GM19397 (cell line): ENCODE results near the gene TBC1D16.

Experiments used
- ATAC-seq: cut with Tn5 transposase; IDR thresholded peaks from one replicate; pipeline ENCODE4 v1.9.1; 2021; ENCODE audit warnings: mild to moderate bottlenecking, moderate library complexity; ENCODE audit not compliant: unreplicated experiment

Gene TBC1D16

DNA sequence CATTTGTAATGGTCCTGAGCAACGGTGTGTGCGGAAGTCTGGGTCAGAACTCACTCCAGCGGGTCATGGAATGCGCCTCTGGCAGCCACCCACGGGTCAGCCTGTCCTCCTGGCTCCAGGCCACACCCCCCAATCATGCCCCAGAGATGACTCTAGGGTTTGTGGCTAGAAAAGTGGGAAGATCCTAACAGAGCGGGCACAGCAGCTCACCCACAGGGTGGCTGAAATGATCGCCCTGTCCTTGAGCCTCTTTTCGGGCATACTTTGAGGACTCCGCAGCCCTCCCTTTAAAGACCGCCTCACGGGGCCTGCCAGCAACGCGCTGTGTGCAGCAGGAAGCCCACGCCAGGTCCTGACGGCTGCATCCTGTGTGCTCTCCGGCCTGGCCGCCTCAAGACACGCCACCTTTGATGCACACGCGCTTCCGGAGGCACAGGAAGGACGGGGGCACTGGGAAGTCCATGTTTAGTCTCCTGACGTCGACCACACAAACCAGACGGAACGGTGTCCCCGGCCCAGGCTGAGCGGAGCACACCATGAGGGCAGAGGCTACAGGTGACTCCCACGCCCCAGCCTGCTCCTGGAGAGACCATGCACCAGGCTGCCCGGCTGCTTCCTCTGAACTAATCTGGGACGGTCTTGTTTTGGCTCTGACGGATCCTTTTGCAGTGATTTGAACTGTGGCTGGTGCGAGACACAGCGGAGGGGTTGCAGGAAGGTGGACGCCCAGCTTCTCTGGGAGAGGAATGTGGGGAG lies 92.9 kb downstream of the TBC1D16 start:
- no peak for ATAC-seq

DNA sequence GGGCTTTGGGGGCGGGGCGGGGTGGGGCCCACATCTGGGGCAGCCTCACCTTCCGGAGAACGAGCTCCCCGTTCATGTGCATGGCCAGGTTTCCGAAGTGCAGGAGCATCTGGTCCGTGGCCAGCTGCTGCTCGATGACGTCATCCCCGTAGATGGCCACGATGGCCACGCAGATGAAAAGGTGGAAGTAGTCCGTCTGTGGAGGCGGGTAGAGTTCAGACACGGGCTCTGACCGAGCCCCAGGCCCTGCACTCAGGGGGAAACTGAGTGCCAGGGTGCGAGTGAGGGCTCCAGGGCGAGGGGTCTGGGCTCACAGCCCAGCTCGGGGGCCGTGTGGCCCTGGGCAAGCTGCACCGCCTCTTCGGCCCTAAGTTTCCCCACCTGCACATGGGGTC lies 93.7 kb downstream of the TBC1D16 start:
- no peak for ATAC-seq

DNA sequence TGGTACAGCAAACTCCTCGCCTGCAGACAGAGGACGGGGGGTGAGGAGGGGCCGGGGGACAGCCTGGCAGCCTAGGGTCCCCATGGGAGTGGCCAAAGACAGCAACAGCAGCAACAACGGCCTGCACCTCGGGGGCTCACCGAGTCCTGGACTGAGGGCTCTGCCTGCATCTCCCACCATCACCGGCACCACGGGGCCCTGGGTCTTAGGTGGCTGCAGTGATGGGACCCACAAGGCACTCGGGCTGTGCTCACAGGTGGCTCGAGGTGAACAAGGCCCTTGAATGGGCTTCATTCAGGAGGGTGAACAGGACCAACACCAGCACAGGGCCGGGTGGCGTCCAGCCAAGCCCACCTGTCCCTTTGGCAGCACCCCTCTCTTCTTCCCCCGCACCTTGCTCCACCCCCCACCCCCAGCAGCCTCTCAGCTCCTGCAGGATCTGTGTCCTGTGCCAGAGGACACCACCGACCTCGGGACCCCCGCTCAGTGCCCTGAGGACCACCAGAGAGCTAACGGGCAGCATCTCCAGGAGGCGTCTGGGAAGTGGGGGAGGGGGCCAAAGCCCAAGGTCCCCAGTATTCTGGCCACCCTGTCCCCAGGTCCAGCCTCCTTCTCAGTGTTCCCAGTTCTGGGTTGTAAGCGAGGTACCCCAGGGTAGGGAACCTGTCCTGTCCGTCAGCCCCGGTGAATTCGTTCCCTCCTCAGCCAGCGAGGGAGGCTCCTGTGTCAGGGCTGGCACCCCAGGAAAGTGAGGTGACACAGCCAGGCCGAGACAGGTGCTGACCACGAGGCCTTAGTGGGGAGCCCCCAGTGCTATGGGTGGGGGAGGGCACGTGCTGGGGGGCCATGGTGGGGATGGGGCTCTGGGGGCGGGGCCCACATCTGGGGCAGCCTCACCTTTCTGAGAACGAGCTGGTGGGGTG lies 94.3 kb downstream of the TBC1D16 start:
- ATAC-seq = no peak

- no peak for ATAC-seq
Observed at GRCh38 chr17:79940459-79941087, 95.1 kb downstream of the TBC1D16 start.

DNA sequence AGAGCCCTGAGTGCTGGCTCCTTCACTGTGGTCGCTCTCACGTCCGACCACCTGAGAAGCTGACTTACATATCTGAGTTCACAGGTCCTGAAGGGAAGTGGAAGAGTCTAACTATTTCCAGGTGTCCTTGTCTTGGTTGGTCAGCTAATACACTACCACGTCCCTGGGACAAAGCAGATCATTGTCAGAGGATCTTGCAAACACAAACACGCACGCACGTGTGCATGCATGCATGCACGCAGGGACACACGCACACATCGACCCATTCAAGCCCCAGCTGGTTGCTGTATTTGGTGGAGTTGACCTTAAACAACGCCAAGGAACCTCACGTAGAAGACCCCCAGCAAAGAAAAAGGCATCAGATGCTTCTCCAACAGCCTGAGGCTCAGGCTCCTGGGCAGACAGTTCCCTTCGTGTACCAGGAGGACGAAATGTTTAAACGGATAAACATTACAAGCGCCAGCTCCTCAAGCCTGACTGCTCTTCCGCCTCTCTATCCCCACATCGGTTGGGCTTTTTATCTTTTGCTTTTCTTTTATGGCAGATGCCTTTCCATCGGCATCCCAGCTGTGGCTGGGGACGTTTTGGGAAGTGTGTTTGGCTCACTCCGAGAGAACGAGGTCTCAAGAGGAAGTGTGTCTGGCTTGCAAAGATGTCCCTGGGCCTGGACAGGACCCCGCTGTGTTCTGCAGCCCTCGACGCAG lies 95.8 kb downstream of the TBC1D16 start:
- no peak for ATAC-seq

DNA sequence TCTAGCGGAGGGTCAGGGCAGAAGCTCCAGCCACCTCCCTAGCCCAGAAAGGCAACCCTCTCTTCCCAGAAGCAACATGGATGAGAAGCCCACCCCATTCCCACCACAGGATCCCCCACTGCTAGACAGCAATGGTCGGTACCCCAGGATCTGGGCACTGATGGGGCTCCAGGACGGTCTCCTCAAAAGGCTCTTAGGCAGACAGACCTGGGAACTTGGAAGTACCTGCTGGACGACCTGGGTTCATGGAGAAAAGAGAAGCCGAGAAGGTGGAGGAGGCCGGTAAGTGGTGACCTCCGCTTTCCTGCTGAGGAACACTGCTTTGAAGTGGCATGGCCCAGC lies 96.6 kb downstream of the TBC1D16 start:
- ATAC-seq = no peak

GRCh38 chr17:79938336-79939093 lies 97.2 kb downstream of the TBC1D16 start:
- no peak for ATAC-seq

GRCh38 chr17:79937391-79938335 lies 98.0 kb downstream of the TBC1D16 start:
- ATAC-seq = no peak

GRCh38 chr17:79936641-79937381 lies 98.9 kb downstream of the TBC1D16 start:
- no peak for ATAC-seq

- no peak for ATAC-seq
Observed at GRCh38 chr17:79936050-79936449, 99.6 kb downstream of the TBC1D16 start.

GRCh38 chr17:79935197-79935885 lies 100.3 kb downstream of the TBC1D16 start:
- ATAC-seq = no peak

GRCh38 chr17:79934653-79934970 lies 101.1 kb downstream of the TBC1D16 start:
- no peak for ATAC-seq

DNA sequence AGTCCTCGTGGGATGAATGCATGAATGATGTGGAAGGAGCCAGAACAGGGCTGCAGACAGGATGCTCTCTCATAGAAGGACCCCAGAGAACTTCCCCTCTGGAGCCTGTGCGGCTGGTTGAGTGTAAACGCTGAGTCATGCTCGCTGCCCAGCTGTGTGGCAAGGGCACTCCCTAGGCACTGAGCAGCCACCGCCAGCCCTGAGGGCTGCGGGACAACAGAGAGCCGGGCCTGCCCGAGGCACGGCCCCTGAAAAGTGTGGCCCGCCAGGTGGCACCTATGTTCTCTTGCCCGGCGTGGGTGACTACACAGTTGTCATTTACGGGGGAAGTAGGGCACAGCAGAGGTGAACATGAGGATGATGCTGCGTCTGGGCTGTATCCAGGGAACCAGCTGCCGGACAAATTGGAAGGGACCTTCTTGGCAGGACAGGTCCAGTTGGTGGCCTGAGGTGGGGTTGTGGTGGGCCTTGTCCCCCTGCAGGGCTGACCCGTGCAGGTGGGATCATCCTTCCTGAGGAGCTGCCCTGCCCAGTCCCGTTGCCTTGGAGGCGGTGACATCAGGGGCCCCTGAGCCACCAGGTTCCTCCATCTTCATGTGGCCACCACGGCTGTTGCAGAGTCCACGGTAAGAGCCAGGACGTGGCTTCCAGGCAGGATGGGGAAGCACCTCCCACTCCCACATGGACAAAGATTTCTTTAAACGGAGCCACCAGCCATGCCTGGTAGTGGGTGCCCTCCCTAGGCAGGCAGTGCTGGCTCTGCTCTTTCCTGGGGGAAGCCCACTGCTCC lies 101.6 kb downstream of the TBC1D16 start:
- no peak for ATAC-seq

- no peak for ATAC-seq
Observed at GRCh38 chr17:79932451-79933306, 103.0 kb downstream of the TBC1D16 start.

- ATAC-seq = no peak
Observed at GRCh38 chr17:79931817-79932309, 103.8 kb downstream of the TBC1D16 start.
